DMS 273 (cell line): ENCODE results near the gene RCOR2.

Experiments used
- DNase-seq: peaks from one replicate; lab custom pipeline; 2025; ENCODE audit not compliant: unreplicated experiment; lab: John Stamatoyannopoulos, UW

Gene RCOR2

DNA sequence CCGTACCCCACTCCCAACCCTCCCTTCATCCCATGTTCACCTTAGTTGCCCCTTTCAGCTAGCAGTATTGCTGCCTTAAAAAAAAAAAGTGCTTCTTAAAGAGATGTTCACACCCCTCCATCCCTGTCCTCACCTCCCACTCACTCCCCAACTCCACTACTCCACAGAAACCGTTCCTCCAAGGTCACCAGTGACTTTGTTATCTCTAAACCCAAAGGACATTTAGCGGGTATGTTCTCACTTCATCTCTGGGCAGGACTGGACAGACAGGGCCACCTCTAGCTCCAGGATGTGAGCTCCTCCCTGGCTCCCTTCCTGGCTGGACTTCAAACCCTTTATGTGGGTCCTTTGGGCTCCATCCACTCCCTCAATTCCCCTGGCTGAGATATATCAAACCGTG, 6.4 kb upstream of the RCOR2 start:
- DNase-seq: no peak

GRCh38 chr11:63922673-63923192, 5.8 kb upstream of the RCOR2 start:
- peak; percentile 49 for DNase-seq

- DNase-seq: no peak
Measured at GRCh38 chr11:63920939-63921417, 4.0 kb upstream of the RCOR2 start.

- no peak for DNase-seq
Measured at GRCh38 chr11:63920126-63920938, 3.4 kb upstream of the RCOR2 start.

DNA sequence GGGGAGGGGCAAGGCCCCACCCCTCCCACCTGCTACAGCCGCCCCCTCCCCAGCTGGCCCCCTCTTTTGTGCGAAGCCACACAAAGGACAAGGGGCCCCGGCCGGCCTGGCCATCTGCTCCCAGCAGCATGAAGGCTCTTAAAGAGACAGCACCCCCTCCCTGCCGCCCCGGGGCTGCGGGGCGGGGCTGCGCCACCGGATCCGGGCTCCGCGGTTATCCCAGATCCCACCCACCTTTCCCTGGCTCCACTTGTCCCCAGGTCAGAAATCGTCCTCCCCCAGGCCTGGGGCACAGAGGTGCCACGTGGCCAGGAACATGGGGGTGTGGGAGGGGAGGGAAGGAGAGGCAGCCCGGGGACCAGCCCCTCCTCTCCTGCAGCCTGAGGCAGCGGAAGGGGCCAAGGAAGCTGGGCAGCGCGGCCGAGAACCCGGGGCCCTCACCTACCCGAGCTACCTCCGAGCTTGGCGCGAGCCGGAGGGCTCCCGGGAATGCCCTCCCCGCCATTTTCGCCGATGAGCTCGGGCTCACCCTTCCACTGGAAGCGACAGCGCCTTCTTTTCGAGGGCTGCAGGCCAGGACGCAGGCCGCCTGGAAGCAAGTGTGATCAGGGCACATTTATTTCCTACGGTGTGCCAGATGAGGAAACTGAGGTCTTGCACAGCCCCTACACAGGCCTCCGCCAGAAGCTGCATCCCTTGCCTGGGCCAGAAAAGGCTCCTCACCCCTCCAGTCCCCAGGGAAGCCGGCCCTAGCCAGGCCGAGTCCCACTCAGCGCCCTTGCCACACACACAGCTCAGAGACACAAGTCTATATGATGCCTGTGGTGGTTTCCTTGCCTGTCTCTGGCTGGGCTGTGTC, 2.5 kb upstream of the RCOR2 start:
- DNase-seq: peak; percentile 95

- DNase-seq: peak; percentile 88
Measured at GRCh38 chr11:63918507-63919191, 1.7 kb upstream of the RCOR2 start.

- peak; percentile 96 for DNase-seq
Measured at GRCh38 chr11:63917692-63918506, 935 bp upstream of the RCOR2 start.

DNA sequence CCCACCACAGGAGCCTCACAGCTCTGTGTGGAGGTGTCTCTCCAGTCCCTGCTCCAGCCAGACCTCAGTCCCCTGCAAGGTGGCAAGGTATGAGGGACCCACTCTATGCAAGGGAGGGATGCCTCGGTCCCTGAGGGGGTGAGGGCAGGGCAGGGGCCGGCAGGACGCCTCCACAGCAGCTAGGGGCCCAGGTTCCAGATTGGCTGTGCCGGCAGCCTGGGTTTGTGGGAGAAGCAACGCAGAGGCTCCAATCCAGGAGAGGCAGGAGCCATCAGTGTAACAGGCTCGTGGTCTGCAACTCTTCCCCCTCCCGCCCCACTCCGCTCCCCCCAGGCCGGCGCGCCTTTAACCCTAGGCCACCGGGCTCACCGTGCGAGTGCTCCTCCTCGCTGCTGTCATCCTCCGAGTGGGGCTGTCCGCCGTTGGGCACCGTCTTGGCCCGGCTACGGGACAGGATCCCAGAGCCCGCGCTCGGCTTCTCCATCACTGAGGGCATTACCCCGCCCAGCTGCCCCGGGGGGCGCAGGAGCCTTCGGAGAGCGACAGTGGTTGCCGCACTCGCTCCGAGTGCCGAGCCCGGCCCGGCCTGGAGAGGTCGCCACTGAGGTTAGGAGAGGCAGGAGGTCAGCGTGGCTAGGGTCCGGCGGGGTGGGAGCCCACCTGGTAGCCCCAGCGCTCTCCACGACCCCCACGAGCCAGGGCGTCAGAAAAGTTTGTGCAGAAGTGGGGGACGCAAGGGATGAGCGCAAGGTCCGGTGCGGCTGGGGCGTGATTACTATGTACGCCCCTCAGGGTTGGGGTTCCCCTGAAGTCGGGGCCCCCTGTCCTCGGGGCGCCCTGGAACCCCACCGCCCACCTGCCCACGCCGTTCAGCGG, 765 bp downstream of the RCOR2 start:
- peak; percentile 84 for DNase-seq

DNA sequence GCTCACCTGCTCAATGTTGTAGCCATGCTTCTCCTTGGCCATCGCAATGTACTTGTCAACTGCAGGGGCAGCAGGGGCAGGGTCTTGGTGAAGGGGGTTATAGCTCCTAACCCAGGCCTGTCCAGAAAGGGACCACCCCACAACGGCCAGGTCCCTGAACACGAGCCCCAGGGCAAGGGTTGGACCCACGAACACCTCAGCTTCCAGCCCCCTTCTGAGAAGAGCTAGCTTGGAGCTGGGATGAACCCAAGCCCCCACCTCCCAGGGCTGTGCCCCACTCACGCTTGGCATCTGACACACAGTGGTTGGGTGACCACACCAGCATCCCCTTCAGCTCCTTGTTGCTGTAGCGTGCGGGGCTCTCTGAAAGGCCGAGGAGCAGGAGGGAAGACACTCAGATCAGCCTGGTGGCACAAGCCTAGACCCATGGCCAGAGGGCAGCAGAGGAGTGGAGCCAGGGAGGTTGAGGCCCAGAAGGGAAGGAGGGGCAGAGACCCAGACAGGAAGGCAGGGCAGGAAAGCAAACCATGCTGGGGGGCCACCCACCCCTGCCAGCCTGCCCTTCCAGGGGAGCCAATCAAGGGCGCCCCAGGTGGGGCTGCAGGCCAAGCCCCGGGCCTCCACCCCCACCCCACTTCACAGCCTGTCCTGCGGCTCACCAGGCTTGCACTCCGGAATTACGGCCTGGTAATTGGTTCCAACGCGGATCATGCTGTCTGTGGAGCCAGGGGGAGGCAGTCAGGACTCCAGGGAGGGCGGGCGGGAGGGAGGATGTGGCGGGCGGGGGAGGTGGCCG, 1.9 kb downstream of the RCOR2 start:
- peak; percentile 70 for DNase-seq

DNA sequence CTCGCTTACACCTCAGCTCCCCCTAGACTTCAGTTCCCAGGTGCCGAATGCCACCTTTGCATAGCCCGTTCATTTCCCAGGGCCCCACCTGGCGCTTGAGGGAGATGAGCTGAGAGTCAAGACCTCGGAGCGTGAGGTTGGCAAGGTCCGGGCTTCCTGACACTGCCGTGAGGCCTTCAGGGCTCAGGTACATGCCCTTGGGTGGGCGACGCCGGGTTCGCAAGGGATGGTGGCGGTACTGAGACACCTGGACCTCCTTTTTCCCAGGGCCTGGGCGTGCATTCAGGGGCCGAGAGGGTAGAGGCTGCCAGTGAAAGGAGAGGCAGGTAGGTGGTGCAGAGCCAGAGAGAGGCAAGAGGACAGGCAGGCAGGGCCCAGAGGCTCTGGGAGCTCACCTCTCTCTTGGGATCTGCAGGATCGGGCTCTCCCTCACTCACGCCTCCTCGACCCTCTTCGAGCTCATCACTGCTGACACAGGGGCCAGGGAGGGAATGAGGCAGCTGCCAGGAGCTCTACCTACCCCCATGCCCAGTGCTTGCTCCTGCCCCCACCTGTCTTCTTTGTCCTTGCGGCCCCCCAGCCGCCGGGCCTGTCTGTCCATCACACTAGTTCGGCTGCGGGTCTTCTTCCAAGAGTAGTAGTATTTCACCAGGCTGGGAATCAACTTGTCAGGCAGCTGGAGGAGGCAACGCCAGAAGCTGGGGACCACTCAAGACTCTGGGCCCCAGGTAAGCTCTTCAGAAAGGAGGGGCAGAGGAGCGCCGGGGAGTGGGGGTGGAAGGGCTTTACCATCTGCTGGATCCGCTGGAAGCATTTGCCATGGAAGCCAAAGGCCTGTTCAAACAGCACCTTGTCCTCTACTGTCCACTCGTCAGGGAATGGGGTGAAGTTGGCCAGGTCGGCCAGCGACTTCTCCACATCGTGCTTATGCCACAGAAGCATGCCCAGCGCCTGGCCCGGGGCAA, 2.8 kb downstream of the RCOR2 start:
- DNase-seq: no peak

GRCh38 chr11:63912678-63913077, 4.3 kb downstream of the RCOR2 start:
- no peak for DNase-seq

GRCh38 chr11:63911876-63912275, 5.1 kb downstream of the RCOR2 start:
- DNase-seq: no peak

GRCh38 chr11:63911440-63911839, 5.5 kb downstream of the RCOR2 start:
- peak; percentile 43 for DNase-seq

DNA sequence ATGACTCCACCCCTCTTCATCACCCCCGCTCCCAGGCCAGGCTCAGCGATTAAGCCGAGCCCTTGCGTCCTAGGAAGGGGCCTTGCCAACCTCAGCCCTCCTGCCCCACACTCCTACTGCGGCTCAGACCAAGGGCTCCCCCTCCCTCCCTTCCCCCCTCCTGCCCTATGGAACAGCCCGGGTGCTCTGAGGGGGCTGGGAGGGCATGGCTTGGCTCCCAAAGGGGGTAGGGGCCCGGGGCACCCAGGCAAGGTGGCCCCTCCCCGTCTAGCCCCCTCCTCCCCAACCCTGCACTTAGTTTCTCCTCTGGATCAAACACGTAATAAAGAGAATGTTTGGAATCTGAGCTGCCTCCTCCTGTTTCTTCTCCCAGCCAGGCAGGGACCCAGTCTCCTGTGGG, 6.3 kb downstream of the RCOR2 start:
- peak; percentile 59 for DNase-seq

- peak; percentile 88 for DNase-seq
Measured at GRCh38 chr11:63909591-63910506, 7.1 kb downstream of the RCOR2 start.

GRCh38 chr11:63908631-63909401, 8.1 kb downstream of the RCOR2 start:
- DNase-seq: peak; percentile 86
